Embryonic facial prominence (tissue), 1 donor: Measurements from ENCODE around the gene WNT9B.
"Not testable (repeated sequence)": the region's sequence is repeated elsewhere in the genome, so short reads cannot be mapped to it uniquely, and the experiment has no call there.

Experiments
- DNase-seq: peaks from one replicate; pipeline ENCODE4 v3.0.0-alpha.2; 2016; ENCODE audit errors: extremely low spot score

Gene WNT9B

GRCh38 chr17:46821482-46822387 is 29.6 kb upstream of the WNT9B start:
- DNase-seq, result no peak

- no peak for DNase-seq
These were observed 28.9 kb upstream of the WNT9B start for GRCh38 chr17:46822388-46822921.

GRCh38 chr17:46823657-46824056 is 27.7 kb upstream of the WNT9B start:
- DNase-seq, result no peak

GRCh38 chr17:46826116-46826515 is 25.3 kb upstream of the WNT9B start:
- DNase-seq, result no peak

GRCh38 chr17:46827274-46827673 is 24.1 kb upstream of the WNT9B start:
- no peak for DNase-seq

- DNase-seq, result no peak
These were observed 19.6 kb upstream of the WNT9B start for GRCh38 chr17:46831573-46832330.

- no peak for DNase-seq
These were observed 19.0 kb upstream of the WNT9B start for GRCh38 chr17:46832331-46832821.

- DNase-seq, result no peak
These were observed 18.2 kb upstream of the WNT9B start for GRCh38 chr17:46832945-46833839.

- DNase-seq, result no peak
These were observed 17.6 kb upstream of the WNT9B start for GRCh38 chr17:46833840-46834208.

GRCh38 chr17:46834846-46835245 is 16.5 kb upstream of the WNT9B start:
- DNase-seq, result no peak

GRCh38 chr17:46836500-46836899 is 14.9 kb upstream of the WNT9B start:
- no peak for DNase-seq

GRCh38 chr17:46837521-46837920 is 13.9 kb upstream of the WNT9B start:
- DNase-seq, result no peak

GRCh38 chr17:46839211-46839610 is 12.2 kb upstream of the WNT9B start:
- no peak for DNase-seq

- not testable (repeated sequence) for DNase-seq
These were observed 10.8 kb upstream of the WNT9B start for GRCh38 chr17:46840596-46840995.

- DNase-seq, result no peak
These were observed 9.6 kb upstream of the WNT9B start for GRCh38 chr17:46841561-46842379.

- DNase-seq, result no peak
These were observed 8.5 kb upstream of the WNT9B start for GRCh38 chr17:46842835-46843234.

- no peak for DNase-seq
These were observed 3.9 kb upstream of the WNT9B start for GRCh38 chr17:46847204-46848191.

- DNase-seq, result no peak
These were observed 2.8 kb upstream of the WNT9B start for GRCh38 chr17:46848534-46848933.

- DNase-seq, result no peak
These were observed 725 bp upstream of the WNT9B start for GRCh38 chr17:46850688-46851028.
